Mesendoderm (in vitro differentiated cells): ENCODE data around the gene ARHGAP26.

Experiments used
- DNase-seq: peaks from one replicate; pipeline ENCODE4 v3.0.0; 2013
- H2AK5ac ChIP-seq: 2 replicates; pipeline ENCODE4 v1.6.1; 2013; ENCODE audit warnings: low read length, inconsistent platforms
- H2BK120ac ChIP-seq: 2 replicates; pipeline ENCODE4 v1.6.1; 2013; ENCODE audit warnings: low read depth, mild to moderate bottlenecking, low read length, moderate library complexity, mixed read lengths
- H2BK15ac ChIP-seq: replicated peaks from 2 replicates; pipeline ENCODE4 v1.6.1; 2013; ENCODE audit warnings: low read depth, mild to moderate bottlenecking, moderate library complexity
- H2BK5ac ChIP-seq: 2 replicates; pipeline ENCODE4 v1.6.1; 2013; ENCODE audit warnings: low read length, inconsistent platforms
- H3K18ac ChIP-seq: 2 replicates; pipeline ENCODE4 v1.6.1; 2013; ENCODE audit warnings: mild to moderate bottlenecking, low read length, mixed read lengths
- H3K23ac ChIP-seq: one replicate; pipeline ENCODE4 v1.6.1; 2013; ENCODE audit warnings: low read length
- H3K27ac ChIP-seq: 2 replicates; pipeline ENCODE4 v1.5.1; 2013; ENCODE audit warnings: low read depth, mild to moderate bottlenecking, inconsistent platforms, low read length, moderate library complexity
- H3K27me3 ChIP-seq: 2 replicates; pipeline ENCODE4 v1.6.1; 2013; ENCODE audit warnings: low read length, control low read depth, mild to moderate bottlenecking, inconsistent platforms; ENCODE audit not compliant: insufficient read depth, poor library complexity
- H3K36me3 ChIP-seq: 2 replicates; pipeline ENCODE4 v1.6.1; 2013; ENCODE audit warnings: low read length, inconsistent platforms; ENCODE audit not compliant: control insufficient read depth, insufficient read depth
- H3K4ac ChIP-seq: one replicate; pipeline ENCODE4 v1.6.1; 2013; ENCODE audit warnings: low read depth, mild to moderate bottlenecking, low read length, moderate library complexity
- H3K4me1 ChIP-seq: 2 replicates; pipeline ENCODE4 v1.6.1; 2013; ENCODE audit warnings: low read depth, low read length, inconsistent platforms; ENCODE audit not compliant: control insufficient read depth
- H3K4me2 ChIP-seq: 2 replicates; pipeline ENCODE4 v1.6.1; 2013; ENCODE audit warnings: low read length
- H3K4me3 ChIP-seq: 2 replicates; pipeline ENCODE4 v1.5.1; 2013; ENCODE audit warnings: mild to moderate bottlenecking, low read length
- H3K56ac ChIP-seq: one replicate; pipeline ENCODE4 v1.6.1; 2013; ENCODE audit warnings: low read length
- H3K79me1 ChIP-seq: 2 replicates; pipeline ENCODE4 v1.6.1; 2013; ENCODE audit warnings: low read length, inconsistent platforms
- H3K79me2 ChIP-seq: 2 replicates; pipeline ENCODE4 v1.6.1; 2013; ENCODE audit warnings: mild to moderate bottlenecking, low read length; ENCODE audit not compliant: control insufficient read depth, insufficient read depth
- H3K9ac ChIP-seq: 2 replicates; pipeline ENCODE4 v1.6.1; 2013; ENCODE audit warnings: low read length, inconsistent platforms
- H4K5ac ChIP-seq: one replicate; pipeline ENCODE4 v1.6.1; 2013; ENCODE audit warnings: low read length
- H4K8ac ChIP-seq: one replicate; pipeline ENCODE4 v1.6.1; 2013; ENCODE audit warnings: low read depth, mild to moderate bottlenecking, control low read depth, low read length, moderate library complexity
- WGBS: extraction: QIAGEN DNeasy Blood & Tissue Kit; methylation state at CpG from one replicate; pipeline ENCODE4 v1.1.7; 2013; ENCODE audit warnings: low lambda C conversion rate, missing lambda C conversion rate; ENCODE audit not compliant: insufficient coverage; ENCODE audit errors: extremely low coverage; 5-methylcytosine and 5-hydroxymethylcytosine counted together

Gene ARHGAP26

GRCh38 chr5:143062379-143062778 is 292.2 kb downstream of the ARHGAP26 start:
- Histone ChIP-seq H3K79me2 (no peaks in the 10 kb centered on the region), H3K4ac (no peak overlapping the region), H3K4me3 (no peak overlapping the region), H3K9ac (no peak overlapping the region), H3K18ac (no peak overlapping the region), H2AK5ac (no peak overlapping the region), H3K27me3 (no peaks in the 10 kb centered on the region), H2BK120ac (no peak overlapping the region), H4K8ac (no peak overlapping the region), H3K23ac (no peak overlapping the region), H3K4me2 (no peak overlapping the region), H3K4me1 (peaks cover 5% of the 10 kb centered on the region), H3K56ac (no peak overlapping the region), H3K27ac (no peak overlapping the region), H4K5ac (no peak overlapping the region), H2BK5ac (no peak overlapping the region), H3K36me3 (no peaks in the 10 kb centered on the region), H3K79me1 (no peaks in the 10 kb centered on the region), H2BK15ac (no peak overlapping the region)
- no peak for DNase-seq

- no peaks in the 10 kb centered on the region for H3K27me3 ChIP-seq
- H3K56ac ChIP-seq: no peak overlapping the region
- no peak overlapping the region for H3K4ac ChIP-seq
- H3K27ac ChIP-seq: no peak overlapping the region
- no peaks in the 10 kb centered on the region for H3K79me2 ChIP-seq
- DNase-seq: no peak
- no peak overlapping the region for H3K4me2 ChIP-seq
- H2BK5ac ChIP-seq: no peak overlapping the region
- H3K23ac ChIP-seq: no peak overlapping the region
- no peak overlapping the region for H3K9ac ChIP-seq
- no peak overlapping the region for H4K8ac ChIP-seq
- no peak overlapping the region for H4K5ac ChIP-seq
- H2BK120ac ChIP-seq: no peak overlapping the region
- H3K18ac ChIP-seq: no peak overlapping the region
- H2BK15ac ChIP-seq: no peak overlapping the region
- H3K4me3 ChIP-seq: no peak overlapping the region
- no peak overlapping the region for H2AK5ac ChIP-seq
- no CpG with 5 or more reads among the region's 7 CpGs for WGBS
- no peaks in the 10 kb centered on the region for H3K36me3 ChIP-seq
- peaks cover 5% of the 10 kb centered on the region for H3K4me1 ChIP-seq
- H3K79me1 ChIP-seq: no peaks in the 10 kb centered on the region
Observed at GRCh38 chr5:143063175-143063970, 293.2 kb downstream of the ARHGAP26 start.

- WGBS: no CpG with 5 or more reads among the region's 5 CpGs
- Histone ChIP-seq H3K4me3 (no peak overlapping the region), H3K4ac (no peak overlapping the region), H2BK120ac (no peak overlapping the region), H3K4me1 (peaks cover 5% of the 10 kb centered on the region), H3K36me3 (no peaks in the 10 kb centered on the region), H3K9ac (no peak overlapping the region), H2BK5ac (no peak overlapping the region), H2AK5ac (no peak overlapping the region), H3K4me2 (no peak overlapping the region), H4K5ac (no peak overlapping the region), H3K56ac (no peak overlapping the region), H3K27ac (no peak overlapping the region), H3K23ac (no peak overlapping the region), H3K79me2 (no peaks in the 10 kb centered on the region), H3K79me1 (no peaks in the 10 kb centered on the region), H4K8ac (no peak overlapping the region), H2BK15ac (peak overlapping the region; percentile 1), H3K18ac (no peak overlapping the region), H3K27me3 (no peaks in the 10 kb centered on the region)
- no peak for DNase-seq
Observed at GRCh38 chr5:143064218-143064641, 294.1 kb downstream of the ARHGAP26 start.

- Histone ChIP-seq H3K18ac (no peak overlapping the region), H3K4me1 (peaks cover 5% of the 10 kb centered on the region), H3K9ac (no peak overlapping the region), H3K4ac (no peak overlapping the region), H3K36me3 (no peaks in the 10 kb centered on the region), H3K56ac (no peak overlapping the region), H2BK120ac (no peak overlapping the region), H2AK5ac (no peak overlapping the region), H3K23ac (no peak overlapping the region), H4K5ac (no peak overlapping the region), H3K79me2 (no peaks in the 10 kb centered on the region), H3K4me2 (no peak overlapping the region), H3K79me1 (no peaks in the 10 kb centered on the region), H3K4me3 (no peak overlapping the region), H3K27ac (no peak overlapping the region), H3K27me3 (no peaks in the 10 kb centered on the region), H2BK5ac (no peak overlapping the region), H2BK15ac (no peak overlapping the region), H4K8ac (no peak overlapping the region)
- no peak for DNase-seq
- no CpG with 5 or more reads among the region's 2 CpGs for WGBS
Observed at GRCh38 chr5:143064676-143065075, 294.5 kb downstream of the ARHGAP26 start.

GRCh38 chr5:143065185-143065965 is 295.2 kb downstream of the ARHGAP26 start:
- Histone ChIP-seq H3K79me2 (no peaks in the 10 kb centered on the region), H2AK5ac (no peak overlapping the region), H3K4ac (no peak overlapping the region), H2BK5ac (no peak overlapping the region), H3K79me1 (no peaks in the 10 kb centered on the region), H3K27ac (no peak overlapping the region), H3K56ac (no peak overlapping the region), H3K36me3 (no peaks in the 10 kb centered on the region), H3K4me3 (no peak overlapping the region), H4K5ac (no peak overlapping the region), H4K8ac (no peak overlapping the region), H2BK120ac (no peak overlapping the region), H3K4me2 (no peak overlapping the region), H3K27me3 (no peaks in the 10 kb centered on the region), H3K9ac (no peak overlapping the region), H3K18ac (no peak overlapping the region), H3K4me1 (peaks cover 5% of the 10 kb centered on the region), H2BK15ac (no peak overlapping the region), H3K23ac (no peak overlapping the region)
- no CpG with 5 or more reads among the region's 10 CpGs for WGBS
- DNase-seq: no peak
